UCSD-AML1 (cell line): ENCODE measurements around the gene C10orf120.

ENCODE experiments used
- DNase-seq: peaks from one replicate; lab custom pipeline; 2025; ENCODE audit not compliant: unreplicated experiment; lab: John Stamatoyannopoulos, UW

C10orf120 gene

GRCh38 chr10:122662231-122662630 is 37.4 kb downstream of the C10orf120 start:
- no peak for DNase-seq

GRCh38 chr10:122660696-122661095 is 39.0 kb downstream of the C10orf120 start:
- no peak for DNase-seq

- DNase-seq, result no peak
These were observed 40.0 kb downstream of the C10orf120 start for GRCh38 chr10:122659651-122660050.

- no peak for DNase-seq
These were observed 40.5 kb downstream of the C10orf120 start for GRCh38 chr10:122659126-122659525.

- no peak for DNase-seq
These were observed 41.1 kb downstream of the C10orf120 start for GRCh38 chr10:122658356-122659049.

GRCh38 chr10:122657729-122658128 is 41.9 kb downstream of the C10orf120 start:
- no peak for DNase-seq

GRCh38 chr10:122657255-122657654 is 42.4 kb downstream of the C10orf120 start:
- DNase-seq, result no peak

- no peak for DNase-seq
These were observed 42.9 kb downstream of the C10orf120 start for GRCh38 chr10:122656741-122657140.

- DNase-seq, result no peak
These were observed 43.3 kb downstream of the C10orf120 start for GRCh38 chr10:122656308-122656705.

GRCh38 chr10:122655524-122656307 is 43.9 kb downstream of the C10orf120 start:
- no peak for DNase-seq

- DNase-seq, result no peak
These were observed 49.3 kb downstream of the C10orf120 start for GRCh38 chr10:122650331-122650730.

- no peak for DNase-seq
These were observed 49.7 kb downstream of the C10orf120 start for GRCh38 chr10:122649903-122650302.

- peak; percentile 40 for DNase-seq
These were observed 50.8 kb downstream of the C10orf120 start for GRCh38 chr10:122648599-122649428.
